GM12878 (cell line): Measurements from ENCODE around the gene CAPNS2.

Source experiments
- CHD1 ChIP-seq: IDR thresholded peaks from 2 replicates; pipeline ENCODE4 v1.6.1; 2012; ENCODE audit warnings: low read depth, low read length, improper control_type of control experiment
- CHD2 ChIP-seq: IDR thresholded peaks from 2 replicates; pipeline ENCODE4 v1.6.1; 2011; ENCODE audit warnings: low read depth, low read length, improper control_type of control experiment, borderline replicate concordance
- EZH2 ChIP-seq: IDR thresholded peaks from 2 replicates; pipeline ENCODE4 v1.6.1; 2012; ENCODE audit warnings: low read depth, mild to moderate bottlenecking, control low read depth, inconsistent platforms, low read length, borderline replicate concordance; ENCODE audit not compliant: control insufficient read depth
- POLR2A ChIP-seq: IDR thresholded peaks from 2 replicates; pipeline ENCODE4 v1.6.1; 2011; ENCODE audit warnings: low read depth, mild to moderate bottlenecking, low read length
- RFX5 ChIP-seq: IDR thresholded peaks from 2 replicates; pipeline ENCODE4 v1.6.1; 2011; ENCODE audit warnings: low read depth, low read length, improper control_type of control experiment
- USF1 ChIP-seq: IDR thresholded peaks from 2 replicates; pipeline ENCODE4 v1.6.1; 2011; ENCODE audit warnings: borderline replicate concordance, low read depth, mild to moderate bottlenecking, moderate library complexity, mixed read lengths, low read length; ENCODE audit not compliant: insufficient read depth; ENCODE audit errors: extremely low read length
- YY1 ChIP-seq: IDR thresholded peaks from 2 replicates; pipeline ENCODE4 v1.6.1; 2011; ENCODE audit warnings: low read depth, mild to moderate bottlenecking, low read length
- TF ChIP-seq, protein P1 (sequence below), 3 experiments: IDR thresholded peaks in 2 of 3; conservative IDR thresholded peaks in 1 of 3; 2 replicates each; pipeline ENCODE4 v1.5.1; 2011; ENCODE audit warnings: low read depth in 3 of 3, low read length in 3 of 3, mild to moderate bottlenecking in 3 of 3, control low read depth in 2 of 3, moderate library complexity in 2 of 3, inconsistent platforms in 1 of 3, mixed read lengths in 1 of 3; ENCODE audit not compliant: control insufficient read depth in 2 of 3, insufficient read depth in 1 of 3; ENCODE audit errors: extremely low read depth in 1 of 3
- TF ChIP-seq, protein P2 (sequence below): IDR thresholded peaks from 2 replicates; pipeline ENCODE4 v1.6.1; 2012; ENCODE audit warnings: low read length, inconsistent platforms

- TF ChIP-seq POLR2A = no peak
- TF ChIP-seq EZH2 = no peak
- no peak for TF ChIP-seq RFX5
- no peak for TF ChIP-seq CHD1
- TF ChIP-seq, protein P1, sequence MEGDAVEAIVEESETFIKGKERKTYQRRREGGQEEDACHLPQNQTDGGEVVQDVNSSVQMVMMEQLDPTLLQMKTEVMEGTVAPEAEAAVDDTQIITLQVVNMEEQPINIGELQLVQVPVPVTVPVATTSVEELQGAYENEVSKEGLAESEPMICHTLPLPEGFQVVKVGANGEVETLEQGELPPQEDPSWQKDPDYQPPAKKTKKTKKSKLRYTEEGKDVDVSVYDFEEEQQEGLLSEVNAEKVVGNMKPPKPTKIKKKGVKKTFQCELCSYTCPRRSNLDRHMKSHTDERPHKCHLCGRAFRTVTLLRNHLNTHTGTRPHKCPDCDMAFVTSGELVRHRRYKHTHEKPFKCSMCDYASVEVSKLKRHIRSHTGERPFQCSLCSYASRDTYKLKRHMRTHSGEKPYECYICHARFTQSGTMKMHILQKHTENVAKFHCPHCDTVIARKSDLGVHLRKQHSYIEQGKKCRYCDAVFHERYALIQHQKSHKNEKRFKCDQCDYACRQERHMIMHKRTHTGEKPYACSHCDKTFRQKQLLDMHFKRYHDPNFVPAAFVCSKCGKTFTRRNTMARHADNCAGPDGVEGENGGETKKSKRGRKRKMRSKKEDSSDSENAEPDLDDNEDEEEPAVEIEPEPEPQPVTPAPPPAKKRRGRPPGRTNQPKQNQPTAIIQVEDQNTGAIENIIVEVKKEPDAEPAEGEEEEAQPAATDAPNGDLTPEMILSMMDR (IDR thresholded peaks at IDR 0.05 in 2 of 3, conservative IDR thresholded peaks at IDR 0.05 in 1 of 3; ENCODE audit: control insufficient read depth in 2 of 3, extremely low read depth in 1 of 3, insufficient read depth in 1 of 3, low read depth in 3 of 3, low read length in 3 of 3) = no peak
- no peak for TF ChIP-seq USF1
- TF ChIP-seq CHD2 = no peak
- no peak for TF ChIP-seq YY1
- TF ChIP-seq, protein P2, sequence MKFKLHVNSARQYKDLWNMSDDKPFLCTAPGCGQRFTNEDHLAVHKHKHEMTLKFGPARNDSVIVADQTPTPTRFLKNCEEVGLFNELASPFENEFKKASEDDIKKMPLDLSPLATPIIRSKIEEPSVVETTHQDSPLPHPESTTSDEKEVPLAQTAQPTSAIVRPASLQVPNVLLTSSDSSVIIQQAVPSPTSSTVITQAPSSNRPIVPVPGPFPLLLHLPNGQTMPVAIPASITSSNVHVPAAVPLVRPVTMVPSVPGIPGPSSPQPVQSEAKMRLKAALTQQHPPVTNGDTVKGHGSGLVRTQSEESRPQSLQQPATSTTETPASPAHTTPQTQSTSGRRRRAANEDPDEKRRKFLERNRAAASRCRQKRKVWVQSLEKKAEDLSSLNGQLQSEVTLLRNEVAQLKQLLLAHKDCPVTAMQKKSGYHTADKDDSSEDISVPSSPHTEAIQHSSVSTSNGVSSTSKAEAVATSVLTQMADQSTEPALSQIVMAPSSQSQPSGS = no peak
Measured at GRCh38 chr16:55530316-55530856, 36.1 kb upstream of the CAPNS2 start.
